Measurements from ENCODE around the gene FEV.
A peak's percentile ranks its signal among the peaks of the same experiment; 100 is the strongest.

FEV gene

DNA sequence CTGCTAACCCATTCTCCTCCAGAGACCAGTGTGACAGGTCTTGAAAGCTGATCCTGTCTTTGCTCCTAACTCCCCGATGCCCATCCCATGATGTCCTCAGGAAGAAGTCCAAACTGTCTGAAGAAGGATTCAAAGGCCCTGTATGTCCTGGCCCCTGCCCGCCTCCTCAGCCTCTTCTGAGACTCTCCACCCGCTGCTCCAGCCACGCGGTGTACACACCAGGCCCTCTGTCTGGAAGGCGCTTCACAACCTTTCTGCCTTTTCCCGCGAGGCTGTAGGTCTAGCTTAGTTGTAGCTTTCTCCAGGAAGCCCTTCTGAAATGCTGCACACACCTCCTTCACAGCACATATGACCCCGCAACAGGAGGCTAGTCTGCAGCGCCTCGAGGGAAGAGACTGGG is 31.7 kb upstream of the FEV start:
- no peak for DNase-seq

DNA sequence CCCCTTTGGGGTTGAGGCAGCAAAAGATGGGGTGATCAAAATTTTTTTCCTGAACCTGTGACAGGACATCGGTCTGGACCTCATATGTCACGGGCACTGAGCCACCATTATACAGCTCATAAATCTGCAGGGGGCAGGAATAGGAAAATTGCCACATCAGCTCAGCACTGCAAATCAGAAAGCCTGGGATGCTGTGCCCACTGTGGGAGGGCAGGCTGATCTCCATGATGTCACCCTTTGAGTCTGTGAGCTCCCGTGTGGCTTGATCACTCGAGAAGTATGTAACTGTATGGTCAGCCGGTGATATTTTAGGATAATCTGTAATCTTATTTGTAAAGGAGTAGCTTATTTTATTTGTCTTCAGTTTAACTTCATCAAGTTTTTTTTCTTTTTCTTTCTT is 25.9 kb upstream of the FEV start:
- no peak for DNase-seq

DNA sequence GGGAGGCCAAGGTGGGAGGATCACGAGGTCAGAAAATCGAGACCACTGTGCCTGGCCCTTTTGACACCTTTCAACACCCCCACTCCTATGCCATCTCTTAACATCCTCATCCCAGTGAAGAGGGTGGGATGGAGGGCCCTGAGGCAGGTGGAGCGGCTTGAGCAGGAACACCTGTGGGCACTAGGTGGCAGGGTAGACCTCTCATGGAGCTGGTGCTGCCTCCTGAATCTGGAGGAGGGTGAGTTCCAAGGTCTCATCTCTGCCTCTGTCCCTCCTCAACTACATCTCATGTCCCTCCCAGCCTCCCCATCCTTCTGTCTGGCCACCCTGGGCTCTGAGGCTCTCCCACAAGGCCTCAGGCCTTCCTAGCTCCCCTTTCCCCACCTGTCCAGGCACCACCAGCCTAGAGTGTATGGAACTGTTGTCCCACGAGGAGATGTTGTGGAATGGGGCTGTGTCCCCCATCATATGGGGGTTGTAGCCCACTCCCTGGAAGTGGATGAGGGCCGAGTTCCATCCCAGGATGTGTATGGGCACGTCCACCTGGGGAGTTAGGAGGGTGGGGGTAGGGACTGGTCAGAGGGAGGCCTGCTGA is 25.3 kb upstream of the FEV start:
- DNase-seq = no peak

DNA sequence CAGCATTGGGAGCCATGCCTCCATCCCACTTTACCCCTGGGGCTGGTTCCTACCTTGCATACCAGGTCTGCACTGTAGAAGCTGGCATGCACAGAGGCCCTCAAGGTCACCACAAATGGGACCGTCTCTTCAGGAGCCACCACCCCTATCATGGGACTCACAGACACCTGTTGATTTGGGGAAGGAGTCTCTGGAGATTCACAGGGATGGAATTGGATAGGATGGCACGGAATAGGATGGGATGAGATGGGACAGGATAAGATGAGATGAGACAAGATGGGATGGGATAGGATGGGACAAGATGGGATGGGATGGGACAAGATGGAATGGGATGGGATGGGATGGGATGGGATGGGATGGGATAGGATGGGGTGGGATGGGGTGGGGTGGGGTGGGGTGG is 24.3 kb upstream of the FEV start:
- DNase-seq = no peak

DNA sequence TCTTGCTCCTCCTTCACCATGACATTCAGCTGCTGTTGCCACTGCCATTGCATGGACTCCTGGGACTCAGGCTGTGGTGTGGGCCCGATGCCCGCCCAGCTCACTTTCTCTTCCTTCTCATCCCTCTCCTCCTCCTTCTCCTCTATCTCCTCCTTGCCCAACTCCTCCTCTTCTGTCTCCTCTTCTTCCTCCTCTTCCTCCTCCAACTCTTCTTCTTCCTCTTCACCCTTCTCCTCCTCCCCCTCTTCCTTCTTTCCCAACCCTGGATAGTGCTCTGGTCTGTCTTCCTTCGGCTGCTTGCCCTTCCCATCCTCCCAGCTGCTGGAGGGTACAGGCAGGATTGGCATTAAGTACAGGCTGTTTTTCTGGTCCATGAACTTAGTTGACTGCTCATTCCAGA is 19.0 kb upstream of the FEV start:
- no peak for DNase-seq

DNA sequence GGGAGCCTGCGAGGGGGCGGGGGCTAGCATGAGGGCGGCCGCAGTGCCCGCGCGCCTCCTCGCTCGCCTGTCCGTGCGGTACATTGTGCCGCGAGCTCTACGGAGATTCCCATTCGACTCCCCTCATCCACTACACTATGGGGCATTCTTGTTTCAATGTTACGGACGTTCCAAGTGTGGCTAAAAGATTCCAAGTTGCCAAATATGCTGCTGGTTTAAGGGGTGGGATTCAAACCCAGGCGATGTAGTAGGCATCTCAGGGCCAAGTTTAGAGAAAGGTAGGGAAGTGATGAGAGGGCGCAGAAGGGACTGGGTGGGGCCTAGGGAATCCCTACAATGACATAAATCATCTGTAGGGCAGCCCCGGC is 18.3 kb upstream of the FEV start:
- DNase-seq = no peak

DNA sequence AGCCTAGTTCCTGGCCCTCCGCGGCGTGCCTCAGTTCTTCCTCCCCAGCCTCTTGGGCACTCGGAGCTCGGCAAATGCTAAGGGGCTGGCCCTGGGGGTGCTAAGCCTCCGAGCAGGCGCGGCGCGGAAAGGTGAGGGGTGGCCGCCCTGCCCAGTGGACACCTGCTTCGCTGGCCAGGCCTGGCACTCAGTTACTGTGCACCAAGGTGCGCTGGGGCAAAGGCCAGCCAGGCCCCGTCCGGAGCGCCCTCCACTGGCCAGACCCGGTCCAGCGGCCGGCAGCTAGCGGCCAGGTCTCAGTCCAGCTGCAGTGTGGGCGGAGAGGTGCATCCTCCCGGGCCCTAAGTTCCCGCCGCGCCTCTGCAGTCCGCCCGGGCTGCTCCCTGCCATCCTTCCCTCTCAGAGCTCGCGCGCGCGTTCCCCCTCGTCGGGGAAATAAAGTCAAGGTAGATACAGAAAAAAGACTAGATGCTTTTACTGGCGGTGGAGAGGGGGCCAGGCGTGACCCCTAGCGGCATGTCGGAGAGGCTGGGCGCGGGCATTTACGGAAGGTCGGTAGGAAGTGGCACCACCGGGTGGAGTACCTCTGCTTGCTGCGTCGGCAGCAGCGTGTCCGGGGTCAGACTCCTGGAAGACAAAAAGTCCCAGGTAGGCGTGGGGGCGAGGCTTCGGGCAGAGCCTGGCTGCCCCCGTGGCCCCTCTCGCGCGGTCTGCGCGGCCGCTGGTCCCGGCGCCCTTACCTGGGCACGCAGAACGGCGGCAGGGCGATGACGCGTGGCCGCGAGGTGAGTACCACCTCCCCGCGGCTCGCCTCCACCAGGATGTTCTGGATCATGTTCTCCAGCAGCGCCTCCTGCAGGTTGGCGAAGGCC is 17.6 kb upstream of the FEV start:
- no peak for DNase-seq

DNA sequence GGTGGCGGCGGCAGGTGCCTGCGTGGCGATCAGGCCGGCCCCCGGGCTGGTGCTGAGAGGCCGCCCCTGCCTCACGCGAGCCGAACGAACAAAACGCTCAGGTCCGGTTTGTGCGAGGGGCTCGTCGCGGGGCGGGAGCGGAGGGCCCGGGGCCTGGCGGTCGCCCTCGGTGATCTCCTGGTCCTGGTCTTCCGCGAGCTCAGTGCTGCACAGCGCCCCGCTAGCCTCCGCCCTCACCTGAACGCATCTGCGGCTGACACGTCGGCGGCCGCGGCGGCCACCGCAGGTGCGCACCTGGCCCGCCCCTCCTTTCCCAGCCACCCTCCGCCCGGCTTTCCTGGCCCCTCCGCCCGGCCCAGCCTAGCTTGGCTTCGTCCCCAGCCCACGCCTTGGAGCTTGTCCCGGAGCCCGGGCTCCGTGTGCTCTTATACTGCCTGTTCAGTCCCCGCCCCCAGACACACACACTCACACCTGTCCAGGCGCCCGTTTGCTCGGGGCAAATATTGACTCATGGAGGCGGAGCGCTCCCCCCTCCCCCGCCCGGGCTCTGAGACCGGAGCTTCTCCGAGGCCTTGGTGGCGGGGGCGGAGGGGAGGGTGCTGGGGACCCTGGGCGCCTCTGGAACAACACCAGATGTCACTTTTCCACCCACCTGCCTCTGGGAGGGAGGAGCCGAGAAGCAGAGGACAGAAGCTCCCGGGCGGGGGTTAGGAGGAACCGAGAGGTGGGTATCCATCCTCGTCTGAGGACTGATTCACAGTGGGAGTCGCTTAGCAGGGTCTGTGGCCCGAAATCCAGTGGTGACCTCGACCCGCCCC is 16.8 kb upstream of the FEV start:
- DNase-seq = peak; percentile 55

DNA sequence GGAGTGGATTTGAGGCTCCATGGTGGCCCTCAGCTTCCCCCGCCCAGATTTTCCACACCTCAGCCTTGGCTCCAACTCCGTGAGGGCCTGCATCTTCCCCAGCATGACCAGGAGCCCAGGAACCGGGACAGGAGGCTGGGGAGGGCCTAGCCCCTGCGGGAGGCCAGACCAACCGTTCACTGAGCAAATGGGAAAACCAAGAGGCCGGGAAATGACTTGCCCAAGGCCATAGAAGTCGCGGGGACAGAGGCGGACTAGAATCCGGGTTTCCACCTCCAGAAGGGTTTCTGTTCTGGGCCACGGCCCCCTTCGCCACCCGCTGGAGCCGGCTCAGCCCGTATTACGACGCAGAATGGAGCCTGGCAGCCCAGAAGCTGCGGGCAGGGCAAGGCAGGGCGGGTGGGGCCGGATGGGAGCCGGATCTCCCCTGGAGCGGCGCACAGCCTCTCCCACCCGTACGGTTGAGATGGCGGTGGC is 16.2 kb upstream of the FEV start:
- no peak for DNase-seq

DNA sequence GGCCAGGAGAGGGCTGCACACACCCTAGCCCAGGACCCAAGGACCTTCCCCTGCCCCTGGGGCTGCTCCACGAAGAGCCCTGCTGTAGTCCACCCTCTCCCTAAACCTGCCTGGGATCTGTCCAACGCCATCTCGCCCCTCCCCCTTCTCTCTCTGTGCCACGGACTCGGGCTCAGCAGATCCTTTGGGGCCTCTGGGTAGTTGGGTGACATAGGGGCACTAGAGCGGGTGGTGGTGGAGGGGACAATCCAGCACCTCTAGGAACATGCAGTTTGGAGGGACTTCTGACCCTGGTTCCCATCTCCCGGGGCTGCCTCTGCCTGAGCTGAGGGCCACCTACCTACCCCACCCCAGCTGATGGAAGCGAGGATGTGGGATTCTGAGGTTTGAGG is 15.6 kb upstream of the FEV start:
- no peak for DNase-seq

DNA sequence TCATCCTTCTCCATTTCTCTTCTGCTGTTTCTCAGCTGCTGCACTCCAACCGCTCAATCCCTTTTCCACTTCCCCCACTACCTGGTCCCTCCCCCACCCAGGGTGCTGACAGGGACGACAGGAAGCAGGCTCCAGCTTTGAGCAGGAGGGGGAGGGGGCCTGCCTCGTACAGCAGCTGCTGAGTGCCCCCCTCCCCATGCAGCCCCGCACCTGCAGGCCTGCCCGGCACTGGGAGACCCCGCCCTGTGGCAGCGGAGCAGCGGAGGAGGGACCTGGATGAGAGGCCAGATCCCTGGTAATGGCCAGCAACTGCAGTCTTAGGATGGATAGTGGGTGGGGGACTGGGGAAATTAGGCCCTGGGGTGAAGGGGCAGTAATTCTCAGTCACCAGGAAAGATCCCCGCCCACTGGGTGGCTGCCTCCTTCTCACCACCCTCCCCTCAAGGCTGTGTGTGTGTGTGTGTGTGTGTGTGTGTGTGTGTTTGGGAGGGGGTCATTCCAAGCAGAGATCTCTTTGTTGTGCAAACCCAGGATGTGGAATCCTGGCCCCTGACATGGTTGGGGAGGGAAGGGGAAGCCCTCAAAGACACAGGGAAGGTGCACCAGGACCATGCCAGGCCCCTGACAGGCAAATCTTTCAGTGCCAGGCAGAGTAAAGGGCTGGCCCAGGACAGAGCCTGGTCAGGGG is 15.0 kb upstream of the FEV start:
- no peak for DNase-seq

DNA sequence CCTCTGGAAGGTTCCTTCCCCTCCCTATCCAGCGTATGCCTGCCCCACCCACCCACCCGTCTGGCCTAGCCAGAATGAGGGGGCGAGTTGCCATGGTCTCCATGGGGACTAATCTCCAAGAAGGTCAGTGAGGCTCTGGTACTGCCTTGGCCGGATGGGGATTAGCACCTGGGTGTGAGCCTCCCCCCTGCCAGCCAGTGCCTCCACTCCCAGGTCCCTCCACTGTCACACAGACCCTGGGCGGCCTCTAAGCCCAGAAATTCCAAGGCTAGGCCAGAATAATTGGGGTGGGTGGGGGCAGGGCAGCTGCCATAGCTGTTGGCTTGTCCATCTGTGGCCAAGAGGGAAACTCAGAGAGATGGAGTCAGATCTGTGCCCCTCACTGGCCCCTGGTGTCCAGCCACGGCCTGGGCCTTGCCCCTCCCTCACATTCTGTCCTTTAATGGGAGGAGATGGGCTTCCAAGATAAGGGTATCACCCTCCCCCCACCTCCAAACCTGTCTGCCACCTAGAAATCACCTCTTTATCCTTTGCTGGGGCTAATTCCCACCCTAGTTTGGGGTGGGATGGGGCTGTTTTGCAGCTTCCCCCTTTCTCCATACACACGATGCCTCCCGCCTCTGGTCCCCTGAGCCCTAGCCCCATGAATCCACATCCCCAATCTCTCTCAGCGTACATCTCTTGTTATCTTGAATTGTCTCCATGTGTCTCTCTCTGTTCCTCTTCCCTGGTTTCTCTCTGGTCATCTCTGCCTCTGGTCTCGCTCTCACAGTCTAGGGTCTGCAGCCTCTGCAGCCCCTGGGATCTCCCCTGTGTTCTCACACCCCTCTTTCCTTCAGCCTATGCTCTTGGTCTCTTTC is 14.3 kb upstream of the FEV start:
- DNase-seq = no peak

DNA sequence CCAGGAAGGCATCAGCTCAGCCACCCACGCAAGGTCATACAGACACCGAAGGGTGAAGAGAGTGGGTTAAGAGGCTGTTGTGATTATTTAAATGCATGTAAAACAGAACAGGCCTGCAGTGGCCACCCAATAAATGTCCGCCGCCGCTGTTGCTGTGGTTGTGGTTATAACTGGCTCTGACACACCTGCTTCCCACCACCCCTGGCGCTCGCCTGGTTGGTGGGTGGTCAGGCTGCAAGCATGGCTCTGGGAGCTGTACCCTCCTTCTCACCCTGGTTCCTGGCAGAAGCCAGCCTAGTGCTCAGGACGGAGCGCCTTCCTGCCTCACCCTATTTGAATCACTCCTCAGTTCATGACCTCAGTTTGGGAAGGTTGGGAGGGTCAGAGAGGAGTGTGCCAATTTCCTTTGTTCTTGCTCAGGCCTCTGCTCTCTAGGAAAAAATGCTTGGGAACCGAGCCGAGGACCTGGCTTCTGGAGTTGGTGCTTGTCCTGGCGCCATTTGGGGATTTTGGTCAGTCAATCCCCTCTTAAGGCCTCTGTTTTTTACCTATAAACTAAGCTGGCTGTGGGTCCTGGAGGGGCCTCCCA is 13.5 kb upstream of the FEV start:
- no peak for DNase-seq

DNA sequence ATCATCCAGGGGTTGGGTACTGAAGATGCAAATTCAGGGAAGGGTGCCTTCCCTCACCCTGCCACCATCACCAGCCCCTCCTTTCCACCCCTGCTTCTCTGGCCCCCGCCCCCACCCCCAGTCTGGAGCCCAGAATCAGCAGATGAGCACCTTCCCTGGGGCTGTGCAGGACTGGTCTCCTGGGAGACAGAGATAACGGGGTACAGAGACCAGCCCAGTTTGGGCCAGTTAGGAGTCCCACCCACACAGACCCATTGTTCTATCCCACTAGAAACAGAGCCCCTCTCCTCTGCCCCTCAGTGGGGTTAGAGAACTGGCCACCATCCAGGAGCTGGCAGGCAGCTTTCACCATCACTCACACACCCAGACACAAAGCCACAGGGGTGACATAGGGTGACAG is 12.7 kb upstream of the FEV start:
- DNase-seq = no peak

DNA sequence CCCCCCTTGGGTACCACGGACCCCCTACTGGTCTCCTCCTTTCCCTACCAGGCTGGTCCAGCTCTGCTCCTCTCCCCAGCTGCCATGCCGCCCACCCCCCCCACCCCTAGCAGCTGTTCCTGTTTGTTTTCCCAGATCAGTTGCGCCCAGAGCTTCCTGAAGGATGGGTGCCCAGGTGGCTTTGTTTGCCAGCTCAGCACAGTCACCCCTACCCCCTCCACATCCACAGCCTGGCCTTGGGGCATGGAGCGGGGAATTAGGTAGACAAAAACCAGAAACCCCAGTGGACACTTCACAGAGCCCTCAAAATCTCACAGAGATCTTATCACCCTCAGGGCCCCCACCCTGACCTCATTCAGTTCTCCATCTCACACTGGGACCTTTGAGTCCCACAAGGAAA is 12.0 kb upstream of the FEV start:
- DNase-seq = no peak

DNA sequence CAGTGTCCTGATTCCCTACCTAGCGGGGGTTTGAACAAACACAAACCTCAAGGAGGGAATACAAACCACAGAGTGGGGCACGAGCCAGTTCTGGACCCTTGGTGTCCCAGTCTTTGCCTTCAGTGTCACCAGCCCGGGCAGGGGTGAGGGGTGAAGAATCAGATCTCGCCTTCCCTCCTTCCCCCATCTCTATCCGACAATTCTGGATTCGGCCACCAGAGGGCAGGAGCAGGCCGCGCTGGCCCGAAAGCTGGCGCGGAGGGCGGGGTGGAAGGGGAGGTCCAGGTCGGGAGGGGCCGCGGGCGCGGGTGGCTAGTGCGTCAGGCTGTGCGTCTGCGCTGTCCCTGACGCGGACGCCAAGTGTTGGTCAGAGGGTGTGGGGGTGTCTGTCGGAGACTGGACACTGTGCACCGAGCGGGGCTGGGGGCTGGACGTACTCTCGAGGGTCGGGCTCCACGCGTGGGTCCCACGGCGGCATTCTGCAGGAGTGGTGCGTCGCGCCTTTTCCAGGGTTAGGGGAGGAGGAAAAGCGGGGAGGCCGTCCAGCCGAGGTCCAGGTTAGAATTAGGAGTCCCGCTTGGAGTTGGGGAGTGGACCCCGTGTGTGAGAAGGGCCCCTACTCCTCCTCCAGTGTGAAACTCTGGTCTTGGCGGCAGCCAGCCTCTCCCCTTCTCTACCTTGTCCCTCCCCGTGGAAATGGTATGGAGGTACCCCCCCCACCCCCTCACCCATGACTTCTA is 11.2 kb upstream of the FEV start:
- peak; percentile 75 for DNase-seq

DNA sequence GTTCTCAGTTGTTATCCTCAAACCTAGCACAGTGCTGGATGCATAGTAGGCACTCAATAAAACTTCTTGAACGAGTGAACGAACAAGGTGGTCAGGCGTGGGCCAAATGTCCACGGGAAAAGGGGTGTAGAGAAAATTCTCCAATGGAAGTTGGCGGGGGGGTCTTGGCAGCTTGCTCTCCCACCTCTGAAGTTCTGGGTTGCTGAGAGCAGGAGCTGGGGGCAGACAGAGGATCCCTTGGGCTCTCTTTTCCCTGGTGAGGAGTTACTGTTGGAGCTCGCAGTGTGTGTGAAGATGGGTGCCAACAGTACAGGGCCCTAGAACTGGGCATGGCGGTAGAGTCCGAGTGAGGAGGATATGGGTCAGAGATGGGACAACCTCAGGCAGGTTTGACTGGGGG is 10.6 kb upstream of the FEV start:
- no peak for DNase-seq

DNA sequence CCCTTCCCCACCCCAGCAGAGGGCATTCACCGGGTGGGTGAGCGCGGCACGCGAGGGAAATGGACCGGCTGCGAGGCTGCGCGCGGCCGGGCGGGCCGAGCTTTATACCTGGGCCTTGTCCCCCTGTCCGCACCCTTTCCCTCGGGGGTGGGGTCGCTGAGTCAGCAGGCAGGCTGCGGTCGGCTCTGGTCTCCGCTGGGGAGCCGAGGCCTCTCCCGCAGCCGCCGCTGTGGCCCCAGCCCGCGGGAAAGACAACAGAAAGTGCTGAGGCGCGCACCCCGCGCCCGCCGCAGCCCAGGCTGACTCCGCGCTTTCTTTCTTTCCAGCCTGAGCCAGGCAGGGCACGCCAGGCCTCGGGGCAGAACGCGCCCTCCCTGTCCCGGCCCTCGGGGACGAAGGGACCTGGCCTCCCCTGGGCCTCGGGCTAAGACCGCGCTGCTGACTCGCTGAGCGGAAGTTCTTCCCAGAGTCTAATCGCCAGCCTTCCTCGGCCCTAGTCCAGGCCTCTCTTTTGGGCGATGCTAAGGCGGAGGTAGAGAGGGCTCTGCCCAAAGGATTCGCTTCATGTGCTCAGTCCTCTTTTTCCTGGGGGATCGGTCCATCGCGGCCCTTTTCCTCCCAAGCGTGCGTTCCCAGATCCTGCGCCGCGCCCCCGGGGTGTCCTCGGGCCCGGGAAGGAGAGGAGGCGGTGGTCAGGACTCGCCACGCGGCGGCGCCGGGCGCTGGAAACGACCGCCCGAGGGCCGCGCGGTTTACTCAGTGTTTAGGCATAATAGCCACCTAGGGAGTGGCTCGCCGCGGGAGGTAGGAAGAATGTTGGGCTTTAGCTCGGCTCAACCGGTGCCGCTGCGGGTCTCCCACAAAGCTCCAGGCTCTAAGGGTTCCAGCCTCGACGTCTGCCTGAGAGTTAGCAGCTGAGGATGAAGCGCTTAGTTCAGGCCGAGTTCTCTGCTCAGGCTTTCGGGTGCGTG is 8.6 kb upstream of the FEV start, which contains the start of gene CRYBA2:
Gene CRYBA2 (minus strand): TSS at position 78 of the 971 bp plus-strand sequence. CDS start 246 bp downstream, outside the sequence.
- DNase-seq = no peak

DNA sequence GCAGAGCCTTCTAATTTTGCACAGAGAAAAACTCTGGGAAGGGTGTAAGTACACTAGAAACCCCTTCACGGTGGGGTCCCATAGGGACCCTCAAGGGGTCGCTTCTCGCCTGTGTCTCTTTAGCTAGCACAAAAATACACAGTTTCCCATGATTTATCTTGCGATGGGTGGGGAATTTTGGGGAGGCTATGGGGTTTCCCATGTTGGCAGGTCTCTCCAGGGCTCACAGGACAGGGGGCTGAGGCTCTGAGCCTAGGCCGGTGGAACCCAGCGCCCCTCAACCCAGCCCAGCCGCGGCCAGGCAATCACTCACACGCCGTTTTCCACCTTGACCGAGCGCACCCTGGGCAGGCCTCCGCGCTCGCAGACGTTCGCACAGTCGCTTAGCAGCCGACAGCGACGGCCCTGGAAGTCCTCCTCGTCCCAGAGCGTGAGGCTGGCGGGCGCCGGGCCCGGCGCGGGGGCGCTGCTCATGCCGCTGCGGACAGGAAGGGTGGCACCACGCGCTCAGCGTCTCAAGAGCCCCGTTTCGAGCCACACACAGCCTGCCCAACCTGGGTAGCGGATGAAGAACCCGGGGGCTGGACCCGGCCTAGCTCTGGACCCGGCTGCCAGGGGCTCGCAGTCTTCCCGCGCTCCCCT is 7.8 kb upstream of the FEV start:
- no peak for DNase-seq
